HG03520 (cell line): Measurements from ENCODE around the gene ITSN1.
"Not testable (repeated sequence)": the region's sequence is repeated elsewhere in the genome, so short reads cannot be mapped to it uniquely, and the experiment has no call there.

Source experiments
- ATAC-seq: cut with Tn5 transposase; IDR thresholded peaks from one replicate; pipeline ENCODE4 v1.9.1; 2021; ENCODE audit warnings: mild to moderate bottlenecking, moderate library complexity; ENCODE audit not compliant: unreplicated experiment

Gene ITSN1

GRCh38 chr21:33767236-33767635 lies 124.9 kb downstream of the ITSN1 start:
- ATAC-seq, result no peak

GRCh38 chr21:33767960-33768359 lies 125.7 kb downstream of the ITSN1 start:
- ATAC-seq, result no peak

GRCh38 chr21:33769057-33769456 lies 126.8 kb downstream of the ITSN1 start:
- no peak for ATAC-seq

GRCh38 chr21:33770542-33770941 lies 128.2 kb downstream of the ITSN1 start:
- ATAC-seq, result no peak

- ATAC-seq, result no peak
Measured at GRCh38 chr21:33771976-33772375, 129.7 kb downstream of the ITSN1 start.

GRCh38 chr21:33774551-33774950 lies 132.2 kb downstream of the ITSN1 start:
- no peak for ATAC-seq

GRCh38 chr21:33775100-33775828 lies 133.0 kb downstream of the ITSN1 start:
- ATAC-seq, result no peak

GRCh38 chr21:33780631-33781030 lies 138.3 kb downstream of the ITSN1 start:
- no peak for ATAC-seq

GRCh38 chr21:33781121-33781520 lies 138.8 kb downstream of the ITSN1 start:
- ATAC-seq, result no peak

GRCh38 chr21:33783187-33783979 lies 141.1 kb downstream of the ITSN1 start:
- ATAC-seq, result no peak

- ATAC-seq, result no peak
Measured at GRCh38 chr21:33787431-33787830, 145.1 kb downstream of the ITSN1 start.

GRCh38 chr21:33788438-33788837 lies 146.1 kb downstream of the ITSN1 start:
- not testable (repeated sequence) for ATAC-seq

GRCh38 chr21:33789697-33790096 lies 147.4 kb downstream of the ITSN1 start:
- ATAC-seq, result no peak

GRCh38 chr21:33791073-33791472 lies 148.8 kb downstream of the ITSN1 start:
- ATAC-seq, result no peak

GRCh38 chr21:33794596-33794995 lies 152.3 kb downstream of the ITSN1 start:
- no peak for ATAC-seq

- ATAC-seq, result no peak
Measured at GRCh38 chr21:33797565-33797964, 155.3 kb downstream of the ITSN1 start.

GRCh38 chr21:33799378-33800090 lies 157.2 kb downstream of the ITSN1 start:
- ATAC-seq, result no peak

GRCh38 chr21:33800753-33801423 lies 158.6 kb downstream of the ITSN1 start:
- no peak for ATAC-seq

- ATAC-seq, result no peak
Measured at GRCh38 chr21:33801424-33802405, 159.4 kb downstream of the ITSN1 start.

GRCh38 chr21:33802481-33802880 lies 160.2 kb downstream of the ITSN1 start:
- ATAC-seq, result no peak
